Testis (tissue), 2 donors: ENCODE data around the gene HMGA1.
"Not testable (repeated sequence)": the region's sequence is repeated elsewhere in the genome, so short reads cannot be mapped to it uniquely, and the experiment has no call there.

ENCODE experiments used
- POLR2A ChIP-seq: fragments of 450-650 bp; IDR thresholded peaks from one replicate; pipeline ENCODE4 v1.6.1; 2017; ENCODE audit warnings: antibody characterized with exemption, mild to moderate bottlenecking, moderate library complexity
- TF ChIP-seq, protein P1 (sequence below), 3 experiments: fragments of 450-650 bp in 2 of 3; fragments of 200-600 bp in 1 of 3; sonication (generic) in 1 of 3; IDR thresholded peaks; one replicate each; pipeline ENCODE4 v1.5.1; 2016 to 2019; ENCODE audit warnings: antibody characterized with exemption in 3 of 3, mild to moderate bottlenecking in 2 of 3, moderate library complexity in 1 of 3

DNA sequence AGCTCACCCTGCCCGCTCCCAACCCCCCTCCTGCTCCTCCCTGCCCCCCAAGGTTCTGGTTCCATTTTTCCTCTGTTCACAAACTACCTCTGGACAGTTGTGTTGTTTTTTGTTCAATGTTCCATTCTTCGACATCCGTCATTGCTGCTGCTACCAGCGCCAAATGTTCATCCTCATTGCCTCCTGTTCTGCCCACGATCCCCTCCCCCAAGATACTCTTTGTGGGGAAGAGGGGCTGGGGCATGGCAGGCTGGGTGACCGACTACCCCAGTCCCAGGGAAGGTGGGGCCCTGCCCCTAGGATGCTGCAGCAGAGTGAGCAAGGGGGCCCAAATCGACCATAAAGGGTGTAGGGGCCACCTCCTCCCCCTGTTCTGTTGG, 9.1 kb downstream of the HMGA1 start:
- not testable (repeated sequence) for TF ChIP-seq POLR2A
- TF ChIP-seq, protein P1, sequence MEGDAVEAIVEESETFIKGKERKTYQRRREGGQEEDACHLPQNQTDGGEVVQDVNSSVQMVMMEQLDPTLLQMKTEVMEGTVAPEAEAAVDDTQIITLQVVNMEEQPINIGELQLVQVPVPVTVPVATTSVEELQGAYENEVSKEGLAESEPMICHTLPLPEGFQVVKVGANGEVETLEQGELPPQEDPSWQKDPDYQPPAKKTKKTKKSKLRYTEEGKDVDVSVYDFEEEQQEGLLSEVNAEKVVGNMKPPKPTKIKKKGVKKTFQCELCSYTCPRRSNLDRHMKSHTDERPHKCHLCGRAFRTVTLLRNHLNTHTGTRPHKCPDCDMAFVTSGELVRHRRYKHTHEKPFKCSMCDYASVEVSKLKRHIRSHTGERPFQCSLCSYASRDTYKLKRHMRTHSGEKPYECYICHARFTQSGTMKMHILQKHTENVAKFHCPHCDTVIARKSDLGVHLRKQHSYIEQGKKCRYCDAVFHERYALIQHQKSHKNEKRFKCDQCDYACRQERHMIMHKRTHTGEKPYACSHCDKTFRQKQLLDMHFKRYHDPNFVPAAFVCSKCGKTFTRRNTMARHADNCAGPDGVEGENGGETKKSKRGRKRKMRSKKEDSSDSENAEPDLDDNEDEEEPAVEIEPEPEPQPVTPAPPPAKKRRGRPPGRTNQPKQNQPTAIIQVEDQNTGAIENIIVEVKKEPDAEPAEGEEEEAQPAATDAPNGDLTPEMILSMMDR (IDR thresholded peaks at IDR 0.05): not testable (repeated sequence)
